ENCODE data around the gene ZNF835. TPM values are rescaled to one million over a fixed set of nuclear protein-coding genes. Genes with fewer than 3 reads are reported as not detected.
"Not testable (repeated sequence)": the region's sequence is repeated elsewhere in the genome, so short reads cannot be mapped to it uniquely, and the experiment has no call there.

The ZNF835 gene
- polyA plus RNA-seq, 1 donor from 2014 or later = not detected

GRCh38 chr19:56681702-56682101 is 10.1 kb upstream of the ZNF835 start:
- H4K20me1 ChIP-seq (ENCODE audit: insufficient read depth) = no peaks in the 10 kb centered on the region
- no peaks in the 10 kb centered on the region for H3K9me2 ChIP-seq (ENCODE audit: insufficient read depth, low read length)
- peaks cover 3% of the 10 kb centered on the region for H3K9me3 ChIP-seq (ENCODE audit: low read length)
- no peak overlapping the region for H3K4me2 ChIP-seq (ENCODE audit: low read length)
- no peak overlapping the region for H3K27ac ChIP-seq (ENCODE audit: low read length)
- no peaks in the 10 kb centered on the region for H3F3A ChIP-seq (ENCODE audit: insufficient read depth, low read length, poor library complexity, severe bottlenecking)
- H3K27me3 ChIP-seq (ENCODE audit: insufficient read depth, low read depth, low read length) = no peaks in the 10 kb centered on the region
- H3K79me2 ChIP-seq (replicated peaks; ENCODE audit: insufficient read depth, low read length) = no peaks in the 10 kb centered on the region
- H3K36me3 ChIP-seq (ENCODE audit: insufficient read depth, low read length) = no peaks in the 10 kb centered on the region
- H3K9ac ChIP-seq (ENCODE audit: low read length) = no peak overlapping the region
- no peak for TF ChIP-seq EZH2 (IDR thresholded peaks at IDR 0.05; ENCODE audit: borderline replicate concordance, insufficient read depth, low read length, poor library complexity, severe bottlenecking)
- TF ChIP-seq REST (IDR thresholded peaks at IDR 0.05; ENCODE audit: borderline replicate concordance) = no peak
- TF ChIP-seq TAF1 (IDR thresholded peaks at IDR 0.05; ENCODE audit: low read depth) = no peak
- TF ChIP-seq POLR2AphosphoS5 (IDR thresholded peaks at IDR 0.05) = no peak
- TF ChIP-seq SMC3 (conservative IDR thresholded peaks at IDR 0.05; ENCODE audit: poor library complexity) = no peak
- TF ChIP-seq CTCF (IDR thresholded peaks at IDR 0.05; ENCODE audit: poor library complexity, severe bottlenecking) = no peak
- no peak for TF ChIP-seq EP300 (conservative IDR thresholded peaks at IDR 0.05; ENCODE audit: poor library complexity, severe bottlenecking)
- TF ChIP-seq MXI1 (conservative IDR thresholded peaks at IDR 0.05; ENCODE audit: poor library complexity, severe bottlenecking) = no peak
- no peak for TF ChIP-seq RAD21 (conservative IDR thresholded peaks at IDR 0.05)
- no peak overlapping the region for H3K4me3 ChIP-seq (ENCODE audit: low read length)
- H2AFZ ChIP-seq (ENCODE audit: low read depth, low read length) = no peak overlapping the region

GRCh38 chr19:56678205-56678604 is 6.6 kb upstream of the ZNF835 start:
- Histone ChIP-seq H3K27ac (ENCODE audit: low read length) (no peak overlapping the region), H3K9ac (ENCODE audit: low read length) (no peak overlapping the region), H2AFZ (ENCODE audit: low read depth, low read length) (no peak overlapping the region), H3K79me2 (replicated peaks; ENCODE audit: insufficient read depth, low read length) (no peaks in the 10 kb centered on the region), H3K4me3 (ENCODE audit: low read length) (no peak overlapping the region), H3K4me2 (ENCODE audit: low read length) (no peak overlapping the region), H4K20me1 (ENCODE audit: insufficient read depth) (no peaks in the 10 kb centered on the region), H3K9me2 (ENCODE audit: insufficient read depth, low read length) (no peaks in the 10 kb centered on the region), H3K9me3 (ENCODE audit: low read length) (peaks cover 3% of the 10 kb centered on the region), H3K27me3 (ENCODE audit: insufficient read depth, low read depth, low read length) (no peaks in the 10 kb centered on the region), H3K36me3 (ENCODE audit: insufficient read depth, low read length) (no peaks in the 10 kb centered on the region), H3F3A (ENCODE audit: insufficient read depth, low read length, poor library complexity, severe bottlenecking) (no peaks in the 10 kb centered on the region)
- no peak for TF ChIP-seq POLR2AphosphoS5 (IDR thresholded peaks at IDR 0.05)
- TF ChIP-seq SMC3 (conservative IDR thresholded peaks at IDR 0.05; ENCODE audit: poor library complexity) = no peak
- TF ChIP-seq CTCF (IDR thresholded peaks at IDR 0.05; ENCODE audit: poor library complexity, severe bottlenecking) = no peak
- no peak for TF ChIP-seq TAF1 (IDR thresholded peaks at IDR 0.05; ENCODE audit: low read depth)
- TF ChIP-seq RAD21 (conservative IDR thresholded peaks at IDR 0.05) = no peak
- TF ChIP-seq REST (IDR thresholded peaks at IDR 0.05; ENCODE audit: borderline replicate concordance) = no peak
- no peak for TF ChIP-seq EP300 (conservative IDR thresholded peaks at IDR 0.05; ENCODE audit: poor library complexity, severe bottlenecking)
- no peak for TF ChIP-seq EZH2 (IDR thresholded peaks at IDR 0.05; ENCODE audit: borderline replicate concordance, insufficient read depth, low read length, poor library complexity, severe bottlenecking)
- no peak for TF ChIP-seq MXI1 (conservative IDR thresholded peaks at IDR 0.05; ENCODE audit: poor library complexity, severe bottlenecking)

- H3K4me3 ChIP-seq (ENCODE audit: low read length); H3F3A ChIP-seq (ENCODE audit: insufficient read depth, low read length, poor library complexity, severe bottlenecking); H3K9me2 ChIP-seq (ENCODE audit: insufficient read depth, low read length); H3K9ac ChIP-seq (ENCODE audit: low read length); H3K27ac ChIP-seq (ENCODE audit: low read length); H4K20me1 ChIP-seq (ENCODE audit: insufficient read depth); H2AFZ ChIP-seq (ENCODE audit: low read depth, low read length); H3K36me3 ChIP-seq (ENCODE audit: insufficient read depth, low read length); H3K4me2 ChIP-seq (ENCODE audit: low read length); H3K27me3 ChIP-seq (ENCODE audit: insufficient read depth, low read depth, low read length); H3K79me2 ChIP-seq (replicated peaks; ENCODE audit: insufficient read depth, low read length): not testable (repeated sequence)
- H3K9me3 ChIP-seq (ENCODE audit: low read length) = peaks cover 10% of the 10 kb centered on the region
Measured at GRCh38 chr19:56672610-56673009, 1.1 kb upstream of the ZNF835 start.

Measured in neural cell (in vitro differentiated cells).